ENCODE measurements around the gene DEGS1. TPM values are rescaled to one million over a fixed set of nuclear protein-coding genes. Genes with fewer than 3 reads are reported as not detected.

The DEGS1 gene
- total and polyA plus RNA-seq, 2 of the 4 experiments (the other 2 are of a cell fraction) = 54.8 to 109 TPM

- no peak overlapping the region for H3K23ac ChIP-seq (ENCODE audit: low read depth, low read length)
- H3K79me1 ChIP-seq (ENCODE audit: low read depth in 1 of 2, low read length in 2 of 2) = 0 out of 4 replicates have a peak, but pooled peaks cover 0 to 3% of the 10 kb centered on the region in 2 experiments
- no peaks in the 10 kb centered on the region for H3K36me3 ChIP-seq (ENCODE audit: control insufficient read depth, insufficient read depth, low read length)
- in situ Hi-C loops (cut with MboI; ENCODE audit: low sequenced_read_pairs) = no loop called here
- H3K9me3 ChIP-seq (ENCODE audit: control insufficient read depth, insufficient read depth, low read length) = no peaks in the 10 kb centered on the region
- no peak for ATAC-seq (ENCODE audit: low read depth)
- H4K91ac ChIP-seq (ENCODE audit: insufficient read depth, low read depth, low read length) = no peak overlapping the region
- ChIA-PET CTCF (interaction anchor here (0.7 to 0.8 kb wide), 2 partner anchors 9 to 1329 kb away, joined by 3 to 4 read pairs; no protein-coding TSS in a partner anchor), POLR2A (ENCODE audit: unreplicated experiment) (interaction anchor here (0.6 kb wide), 1 partner anchor 8 kb away, joined by 3 read pairs; no protein-coding TSS in a partner anchor)
- no peak overlapping the region for H3K9ac ChIP-seq (ENCODE audit: low read depth, low read length)
- H3K4ac ChIP-seq (ENCODE audit: low read depth, low read length) = no peak overlapping the region
- H2BK120ac ChIP-seq (ENCODE audit: low read depth, low read length) = no peak overlapping the region
- no peak overlapping the region for H3K4me2 ChIP-seq (ENCODE audit: low read depth, low read length)
- no peak for TF ChIP-seq USF2 (IDR thresholded peaks at IDR 0.05; ENCODE audit: low read depth, low read length)
- TF ChIP-seq POLR2A (IDR thresholded peaks at IDR 0.05; ENCODE audit: low read depth, low read length) = no peak
- no peak for TF ChIP-seq FOS (IDR thresholded peaks at IDR 0.05; ENCODE audit: low read depth, low read length)
- no peak overlapping the region for H2BK5ac ChIP-seq (ENCODE audit: low read depth, low read length, poor library complexity, severe bottlenecking)
- no peaks in the 10 kb centered on the region for H3K9me1 ChIP-seq (ENCODE audit: insufficient read depth, low read length)
- no peak overlapping the region for H2BK20ac ChIP-seq (ENCODE audit: low read depth, low read length)
- H4K8ac ChIP-seq (ENCODE audit: low read depth in 2 of 2, low read length in 2 of 2) = no peak overlapping the region
- intact Hi-C loops (cut with micrococcal nuclease) = no loop called here
- H4K5ac ChIP-seq (ENCODE audit: low read depth, low read length) = no peak overlapping the region
- H2AK5ac ChIP-seq (ENCODE audit: low read depth, low read length) = no peak overlapping the region
- H3K27me3 ChIP-seq (ENCODE audit: control insufficient read depth, insufficient read depth, low read length) = no peaks in the 10 kb centered on the region
- no peak overlapping the region for H3K27ac ChIP-seq (ENCODE audit: insufficient read depth, low read length)
- H3K56ac ChIP-seq (ENCODE audit: extremely low read depth, insufficient read depth, low read length) = no peak overlapping the region
- H3K4me1 ChIP-seq (ENCODE audit: control insufficient read depth, insufficient read depth, low read length) = no peaks in the 10 kb centered on the region
- no peak overlapping the region for H3K14ac ChIP-seq (replicated peaks; ENCODE audit: low read depth, low read length)
- no peak overlapping the region for H2AFZ ChIP-seq (replicated peaks; ENCODE audit: low read length, poor library complexity)
- no peaks in the 10 kb centered on the region for H4K20me1 ChIP-seq (ENCODE audit: insufficient read depth, low read length)
- no peak for DNase-seq
- dilution Hi-C loops (cut with HindIII; ENCODE audit: low sequenced_read_pairs, unreplicated experiment) = no loop called here
- H2BK15ac ChIP-seq (ENCODE audit: low read depth, low read length) = no peak overlapping the region
- H2AK9ac ChIP-seq (replicated peaks; ENCODE audit: low read depth, low read length, poor library complexity) = no peak overlapping the region
- H3K4me3 ChIP-seq (ENCODE audit: insufficient read depth, low read depth, low read length) = no peak overlapping the region
- WGBS, 2 experiments (ENCODE audit: extremely low coverage in 2 of 2, insufficient read length in 1 of 2) = 80% methylated on average over 1 of the region's 9 CpGs; no CpG with 5 or more reads in 1 of the 2 experiments
- BruUV-seq (replicated peaks) = no TSS peak
- H3K18ac ChIP-seq (ENCODE audit: low read depth, low read length) = no peak overlapping the region
Measured at GRCh38 chr1:224177356-224177999, 5.6 kb upstream of the DEGS1 start.

All from IMR-90 (cell line).